ENCODE measurements around the gene FBXO33. TPM values are rescaled to one million over a fixed set of nuclear protein-coding genes. Genes with fewer than 3 reads are reported as not detected.

Gene FBXO33
- total RNA-seq, 1 experiment from 2014 or later: 21.9 TPM

DNA sequence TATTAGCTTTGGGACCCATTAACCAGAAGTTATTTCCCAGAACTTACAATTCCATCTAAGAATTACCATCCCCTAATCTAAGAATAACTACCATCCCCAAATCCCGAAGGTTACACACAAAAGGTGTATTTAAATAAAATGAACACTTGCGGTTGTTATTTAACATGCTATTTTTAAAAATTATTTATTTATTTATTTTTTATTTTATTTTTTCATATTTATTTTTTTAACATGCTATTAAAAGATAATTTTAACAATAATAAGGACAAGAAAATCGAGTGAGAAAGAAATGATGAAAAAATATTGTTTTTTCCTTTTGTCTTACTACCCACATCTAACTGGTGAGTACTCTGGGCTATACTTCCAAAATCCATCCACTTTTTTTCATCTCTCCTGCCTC is 6.3 kb downstream of the FBXO33 start:
- no peaks in the 10 kb centered on the region for H3K9me3 ChIP-seq (ENCODE audit: low read length)
- no peak for TF ChIP-seq CTCF (conservative IDR thresholded peaks at IDR 0.05; ENCODE audit: low read depth, low read length)
- TF ChIP-seq EZH2phosphoT487 (IDR thresholded peaks at IDR 0.05; ENCODE audit: borderline replicate concordance, low read length): no peak
- TF ChIP-seq EZH2 (IDR thresholded peaks at IDR 0.05; ENCODE audit: low read length, unreplicated experiment): no peak
- no TSS peak for BruUV-seq (replicated peaks)
- DNase-seq (no peak), ATAC-seq (no peak)
- H3K79me2 ChIP-seq (ENCODE audit: low read length): peaks cover 37% of the 10 kb centered on the region
- CTCF ChIA-PET: interaction anchor here (0.6 to 0.7 kb wide), 5 partner anchors 121 to 327 kb away, joined by 3 to 10 read pairs (median 6); no protein-coding TSS in a partner anchor
- no peak overlapping the region; the same call in 1 of the 2 replicates for H3K4me3 ChIP-seq (ENCODE audit: low read length)
- H3K27me3 ChIP-seq (ENCODE audit: low read length): no peaks in the 10 kb centered on the region
- intact Hi-C loops (cut with micrococcal nuclease): loop anchor here (1.0 to 5.0 kb wide), 5 partner anchors 58 to 319 kb away; partner anchors contain the start of gene GEMIN2
- H4K20me1 ChIP-seq (ENCODE audit: low read length): peaks cover 6% of the 10 kb centered on the region; the same call in 1 of the 2 replicates
- no peaks in the 10 kb centered on the region for H3K9me2 ChIP-seq (replicated peaks; ENCODE audit: low read length)
- H3K4me2 ChIP-seq (ENCODE audit: low read length): peak overlapping the region; percentile 70; the same call in 1 of the 2 replicates
- POLR2A ChIA-PET (ENCODE audit: unreplicated experiment): interaction anchor here (0.6 kb wide), 2 partner anchors 136 to 159 kb away, joined by 3 to 4 read pairs; no protein-coding TSS in a partner anchor
- no peaks in the 10 kb centered on the region for H3K36me3 ChIP-seq (ENCODE audit: low read depth, low read length)
- H3K27ac ChIP-seq (ENCODE audit: low read length): no peak overlapping the region
- no peak overlapping the region for H3K9ac ChIP-seq (ENCODE audit: low read length)
- no peaks in the 10 kb centered on the region for H3F3A ChIP-seq (ENCODE audit: low read length, unreplicated experiment)
- no peak overlapping the region for H2AFZ ChIP-seq (ENCODE audit: low read length)
- H3K4me1 ChIP-seq (ENCODE audit: insufficient read depth, low read length): peaks cover 24% of the 10 kb centered on the region

GRCh38 chr14:39423793-39424192 is 8.4 kb downstream of the FBXO33 start:
- BruUV-seq (replicated peaks): no TSS peak
- intact Hi-C loops (cut with micrococcal nuclease): no loop called here
- Histone ChIP-seq H3K4me3 (ENCODE audit: low read length) (no peak overlapping the region), H4K20me1 (ENCODE audit: low read length) (no peaks in the 10 kb centered on the region), H3K9ac (ENCODE audit: low read length) (no peak overlapping the region), H3K4me1 (ENCODE audit: insufficient read depth, low read length) (peaks cover 14% of the 10 kb centered on the region; the same call in 1 of the 2 replicates), H3K36me3 (ENCODE audit: low read depth, low read length) (no peaks in the 10 kb centered on the region), H3K4me2 (ENCODE audit: low read length) (no peak overlapping the region), H3K27ac (ENCODE audit: low read length) (no peak overlapping the region), H3K9me2 (replicated peaks; ENCODE audit: low read length) (no peaks in the 10 kb centered on the region), H3K27me3 (ENCODE audit: low read length) (no peaks in the 10 kb centered on the region), H2AFZ (ENCODE audit: low read length) (no peak overlapping the region), H3K9me3 (ENCODE audit: low read length) (no peaks in the 10 kb centered on the region), H3F3A (ENCODE audit: low read length, unreplicated experiment) (no peaks in the 10 kb centered on the region), H3K79me2 (ENCODE audit: low read length) (peaks cover 16% of the 10 kb centered on the region)
- DNase-seq (no peak), ATAC-seq (no peak)
- CTCF ChIA-PET: no interaction called here
- TF ChIP-seq EZH2phosphoT487 (IDR thresholded peaks at IDR 0.05; ENCODE audit: borderline replicate concordance, low read length) (no peak), EZH2 (IDR thresholded peaks at IDR 0.05; ENCODE audit: low read length, unreplicated experiment) (no peak), CTCF (conservative IDR thresholded peaks at IDR 0.05; ENCODE audit: low read depth, low read length) (no peak)
- POLR2A ChIA-PET (ENCODE audit: unreplicated experiment): no interaction called here

GRCh38 chr14:39422243-39422642 is 10.0 kb downstream of the FBXO33 start:
- DNase-seq (no peak), ATAC-seq (no peak)
- no peak overlapping the region for H3K27ac ChIP-seq (ENCODE audit: low read length)
- no peaks in the 10 kb centered on the region for H3K9me2 ChIP-seq (replicated peaks; ENCODE audit: low read length)
- H3K4me2 ChIP-seq (ENCODE audit: low read length): no peak overlapping the region
- H3F3A ChIP-seq (ENCODE audit: low read length, unreplicated experiment): no peaks in the 10 kb centered on the region
- H3K4me3 ChIP-seq (ENCODE audit: low read length): no peak overlapping the region
- no TSS peak for BruUV-seq (replicated peaks)
- intact Hi-C loops (cut with micrococcal nuclease): no loop called here
- no peaks in the 10 kb centered on the region for H3K27me3 ChIP-seq (ENCODE audit: low read length)
- H3K4me1 ChIP-seq (ENCODE audit: insufficient read depth, low read length): peaks cover 14% of the 10 kb centered on the region; the same call in 1 of the 2 replicates
- no peak for TF ChIP-seq EZH2 (IDR thresholded peaks at IDR 0.05; ENCODE audit: low read length, unreplicated experiment)
- TF ChIP-seq EZH2phosphoT487 (IDR thresholded peaks at IDR 0.05; ENCODE audit: borderline replicate concordance, low read length): no peak
- TF ChIP-seq CTCF (conservative IDR thresholded peaks at IDR 0.05; ENCODE audit: low read depth, low read length): no peak
- H3K36me3 ChIP-seq (ENCODE audit: low read depth, low read length): no peaks in the 10 kb centered on the region
- no peaks in the 10 kb centered on the region for H3K9me3 ChIP-seq (ENCODE audit: low read length)
- H3K9ac ChIP-seq (ENCODE audit: low read length): no peak overlapping the region
- peaks cover 5% of the 10 kb centered on the region; the same call in 1 of the 2 replicates for H3K79me2 ChIP-seq (ENCODE audit: low read length)
- CTCF ChIA-PET: no interaction called here
- POLR2A ChIA-PET (ENCODE audit: unreplicated experiment): no interaction called here
- no peak overlapping the region for H2AFZ ChIP-seq (ENCODE audit: low read length)
- H4K20me1 ChIP-seq (ENCODE audit: low read length): no peaks in the 10 kb centered on the region

Measured in PC-3 (cell line).